Measurements from ENCODE around the gene FBN1. TPM values are rescaled to one million over a fixed set of nuclear protein-coding genes. Genes with fewer than 3 reads are reported as not detected.

Gene FBN1
- total RNA-seq, 2 donors from 2014 or later = 57.1 to 84.9 TPM

- H3K27me3 ChIP-seq = no peaks in the 10 kb centered on the region
- H3K27ac ChIP-seq = no peak overlapping the region
- peaks cover 6% of the 10 kb centered on the region for H3K36me3 ChIP-seq
- no peak for DNase-seq (ENCODE audit: low spot score)
- H3K9me3 ChIP-seq = no peaks in the 10 kb centered on the region
- no peak overlapping the region for H3K4me3 ChIP-seq
- TF ChIP-seq CTCF (IDR thresholded peaks at IDR 0.05) = no peak
- H3K4me1 ChIP-seq = peaks cover 0 to 32% of the 10 kb centered on the region in 2 donors
These were observed 111.5 kb downstream of the FBN1 start for GRCh38 chr15:48533982-48534381.

- Histone ChIP-seq H3K27ac (no peak overlapping the region), H3K4me3 (no peak overlapping the region), H3K4me1 (peaks cover 0 to 27% of the 10 kb centered on the region in 2 donors), H3K36me3 (peaks cover 6% of the 10 kb centered on the region), H3K9me3 (no peaks in the 10 kb centered on the region), H3K27me3 (no peaks in the 10 kb centered on the region)
- TF ChIP-seq CTCF (IDR thresholded peaks at IDR 0.05) = no peak
- no peak for DNase-seq (ENCODE audit: low spot score)
These were observed 112.6 kb downstream of the FBN1 start for GRCh38 chr15:48532946-48533345.

GRCh38 chr15:48530528-48530927 lies 115.0 kb downstream of the FBN1 start:
- Histone ChIP-seq H3K27me3 (no peaks in the 10 kb centered on the region), H3K4me3 (no peak overlapping the region), H3K4me1 (peaks cover 0 to 10% of the 10 kb centered on the region in 2 donors), H3K9me3 (no peaks in the 10 kb centered on the region), H3K36me3 (peaks cover 7% of the 10 kb centered on the region), H3K27ac (no peak overlapping the region)
- no peak for DNase-seq (ENCODE audit: low spot score)
- TF ChIP-seq CTCF (IDR thresholded peaks at IDR 0.05) = no peak

- Histone ChIP-seq H3K36me3 (peaks cover 10% of the 10 kb centered on the region), H3K27ac (no peak overlapping the region), H3K4me1 (peaks cover 0 to 4% of the 10 kb centered on the region in 2 donors), H3K9me3 (no peaks in the 10 kb centered on the region), H3K27me3 (no peaks in the 10 kb centered on the region), H3K4me3 (no peak overlapping the region)
- no peak for TF ChIP-seq CTCF (IDR thresholded peaks at IDR 0.05)
- DNase-seq (ENCODE audit: low spot score) = no peak
These were observed 116.6 kb downstream of the FBN1 start for GRCh38 chr15:48528921-48529320.

- no peaks in the 10 kb centered on the region for H3K27me3 ChIP-seq
- no peak for DNase-seq (ENCODE audit: low spot score)
- H3K4me3 ChIP-seq = no peak overlapping the region
- no peaks in the 10 kb centered on the region for H3K9me3 ChIP-seq
- H3K36me3 ChIP-seq = peaks cover 10% of the 10 kb centered on the region
- H3K27ac ChIP-seq = no peak overlapping the region
- H3K4me1 ChIP-seq = peaks cover 0 to 4% of the 10 kb centered on the region in 2 donors
- no peak for TF ChIP-seq CTCF (IDR thresholded peaks at IDR 0.05)
These were observed 118.0 kb downstream of the FBN1 start for GRCh38 chr15:48527517-48527916.

GRCh38 chr15:48522911-48523310 lies 122.6 kb downstream of the FBN1 start:
- no peak for DNase-seq (ENCODE audit: low spot score)
- peaks cover 4% of the 10 kb centered on the region for H3K36me3 ChIP-seq
- no peak for TF ChIP-seq CTCF (IDR thresholded peaks at IDR 0.05)
- no peaks in the 10 kb centered on the region for H3K27me3 ChIP-seq
- H3K4me1 ChIP-seq = peaks cover 0 to 4% of the 10 kb centered on the region in 2 donors
- no peak overlapping the region for H3K4me3 ChIP-seq
- H3K27ac ChIP-seq = no peak overlapping the region
- H3K9me3 ChIP-seq = no peaks in the 10 kb centered on the region

Data from right atrium auricular region (tissue), 2 donors.